SHP77 (cell line): Measurements from ENCODE around the gene CYREN.
A peak's percentile ranks its signal among the peaks of the same experiment; 100 is the strongest.
"Not testable (repeated sequence)": the region's sequence is repeated elsewhere in the genome, so short reads cannot be mapped to it uniquely, and the experiment has no call there.

ENCODE experiments used
- DNase-seq, 2 experiments: peaks; one replicate each; lab custom pipeline; 2025; lab: John Stamatoyannopoulos, UW

Gene CYREN

DNA sequence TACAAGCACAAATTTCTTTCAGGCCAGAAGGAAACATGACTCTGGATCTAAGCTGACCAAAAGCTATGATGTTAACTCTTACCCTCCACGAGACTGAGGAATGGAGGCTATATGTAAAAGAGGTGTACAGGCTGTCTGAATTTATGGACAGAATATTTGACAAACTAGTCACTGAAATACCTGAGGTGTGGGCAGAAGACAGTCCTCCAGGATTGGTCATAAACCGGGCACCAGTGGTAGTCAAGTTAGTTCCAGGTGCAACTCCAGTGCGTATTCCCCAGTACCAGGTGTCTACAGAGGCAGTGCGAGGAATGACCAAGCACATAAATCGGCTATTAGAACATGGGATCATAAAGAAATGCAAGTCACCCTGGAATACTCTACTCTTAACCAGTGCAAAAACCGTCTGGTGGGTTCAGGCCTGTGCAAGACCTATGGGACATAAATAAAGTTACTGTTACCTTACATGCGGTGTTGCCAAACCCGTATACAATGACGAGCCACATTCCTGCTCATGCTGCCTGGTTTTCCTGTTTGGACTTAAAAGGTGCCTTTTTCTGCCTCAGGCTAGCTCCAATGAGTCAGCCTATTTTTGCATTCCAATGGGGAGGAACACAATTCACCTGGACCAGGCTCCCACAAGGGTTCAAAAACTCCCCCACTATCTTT, 6.7 kb upstream of the CYREN start:
- no peak for DNase-seq

DNA sequence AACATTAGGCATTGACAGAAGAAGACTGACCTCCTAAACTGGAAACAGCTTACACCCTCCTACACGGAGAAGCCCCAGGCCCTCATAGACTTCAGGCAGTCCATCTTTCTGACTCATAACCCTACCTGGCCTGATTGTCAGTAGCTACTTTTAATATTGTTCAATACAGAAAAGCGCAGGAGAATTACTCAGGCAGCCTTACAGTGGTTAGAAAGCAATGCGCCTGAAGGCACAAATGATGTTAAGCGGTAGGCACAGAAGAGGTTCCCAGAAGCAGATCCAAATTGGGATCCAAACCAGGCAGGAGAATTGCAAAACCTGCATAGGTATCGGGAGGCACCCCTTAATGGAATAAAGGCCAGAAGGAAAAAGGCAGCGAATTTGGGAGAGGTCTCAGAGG, 5.4 kb upstream of the CYREN start:
- DNase-seq: no peak

DNA sequence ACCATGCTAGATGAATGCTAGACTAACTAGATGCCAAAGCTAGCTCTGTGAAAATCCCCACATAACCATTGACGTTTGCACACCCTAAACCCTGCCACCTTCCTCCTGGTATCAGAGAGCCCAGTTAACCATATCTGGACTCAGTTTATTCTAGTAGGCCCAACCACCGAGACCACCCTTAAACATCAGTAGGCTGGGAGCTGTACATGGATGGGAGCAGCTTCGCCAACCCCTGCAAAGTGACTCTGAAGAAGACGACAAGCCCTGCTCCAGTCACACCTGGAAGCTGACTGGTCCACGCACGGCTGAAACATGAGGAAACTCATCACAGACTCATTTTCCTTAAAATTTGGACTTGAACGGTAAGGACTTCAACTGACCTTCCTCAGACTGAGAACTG, 4.4 kb upstream of the CYREN start:
- no peak for DNase-seq

DNA sequence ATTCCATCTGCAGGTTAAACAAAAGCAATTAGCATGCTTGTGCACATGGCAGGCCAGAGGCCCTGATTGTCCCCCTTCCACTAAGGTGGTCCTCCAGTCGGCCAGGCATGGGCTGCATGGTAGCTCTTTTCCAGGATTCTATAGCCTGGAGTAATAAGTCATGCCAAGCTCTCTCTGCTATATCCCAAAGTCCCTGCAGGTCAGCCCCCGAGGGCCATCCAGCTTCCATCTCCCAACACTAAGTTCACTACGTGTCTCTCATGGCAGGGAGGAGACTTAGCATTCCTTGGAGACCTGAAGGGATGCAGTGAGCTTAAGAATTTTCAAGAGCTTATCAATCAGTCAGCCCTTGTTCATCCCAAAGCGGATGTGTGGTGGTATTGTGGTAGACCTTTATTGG, 3.4 kb upstream of the CYREN start:
- DNase-seq: not testable (repeated sequence)

DNA sequence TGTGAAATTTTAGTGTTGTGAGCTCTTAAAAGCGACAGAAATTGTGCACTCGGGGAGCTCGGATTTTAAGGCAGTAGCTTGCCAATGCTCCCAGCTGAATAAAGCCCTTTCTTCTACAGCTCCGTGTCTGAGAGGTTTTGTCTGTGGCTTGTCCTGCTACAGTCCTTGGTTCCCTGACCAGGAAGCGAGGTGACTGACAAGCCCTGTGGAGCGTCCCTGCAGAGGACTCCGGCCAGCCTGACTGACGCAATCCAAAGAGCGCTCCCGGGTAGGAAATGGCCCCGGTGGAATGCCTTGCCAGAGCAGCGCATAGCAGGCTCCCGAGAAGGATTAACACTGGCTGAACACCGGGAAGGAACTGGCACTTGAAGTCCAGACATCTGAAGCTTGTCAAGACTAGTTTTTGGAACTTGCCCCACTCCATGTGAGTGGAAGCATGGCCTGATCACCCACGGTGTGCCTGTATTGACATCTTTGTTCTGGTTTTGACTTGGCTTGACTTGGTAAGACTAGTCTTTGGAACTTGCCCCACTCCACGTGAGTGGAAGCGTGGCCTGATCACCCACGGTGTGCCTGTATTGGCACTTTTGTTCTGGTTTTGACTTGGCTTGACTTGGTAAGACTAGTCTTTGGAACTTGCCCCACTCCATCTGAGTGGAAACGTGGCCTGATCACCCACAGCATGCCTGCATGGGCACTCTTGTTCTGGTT, 1.2 kb upstream of the CYREN start:
- not testable (repeated sequence) for DNase-seq

DNA sequence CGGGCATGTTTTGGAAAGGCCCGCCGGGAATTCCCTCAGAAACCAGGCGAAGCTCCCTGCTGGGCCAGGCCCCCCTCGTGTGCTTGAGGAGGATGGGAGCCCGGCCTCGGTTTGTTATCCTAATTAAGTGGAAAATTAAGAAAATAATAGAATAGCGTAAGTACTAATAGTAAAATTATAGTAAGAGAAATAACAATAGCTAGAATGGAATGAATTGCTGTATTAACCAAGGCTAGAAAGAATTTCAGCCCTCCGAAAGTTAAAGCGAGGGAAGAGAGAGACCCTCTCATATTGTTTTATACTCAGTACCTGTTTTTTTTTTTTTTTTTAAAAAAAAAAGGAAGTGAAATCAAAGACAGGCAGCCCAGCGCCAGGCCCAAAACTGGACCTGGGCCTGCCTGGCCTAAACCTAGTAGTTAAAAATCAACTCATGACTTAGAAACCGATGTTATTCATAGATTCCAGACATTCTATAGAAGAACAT, 533 bp upstream of the CYREN start:
- DNase-seq: not testable (repeated sequence)

DNA sequence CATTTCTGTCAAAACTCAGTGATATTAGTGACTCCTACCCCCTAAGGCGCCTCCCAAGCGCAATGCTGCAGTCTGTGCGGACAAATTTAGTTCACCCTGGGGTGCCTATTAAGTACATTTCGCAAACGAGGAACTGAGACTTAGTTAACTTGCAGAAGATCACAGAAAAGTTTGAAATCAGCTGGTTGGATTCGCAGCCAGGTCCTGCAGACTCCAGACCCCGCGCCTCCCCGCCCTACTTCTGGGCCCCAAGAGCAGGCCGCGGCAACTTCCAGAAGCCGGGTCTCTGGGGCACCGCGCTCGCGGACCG, 588 bp downstream of the CYREN start:
- peak in 1 of 2 experiments; percentile 21 for DNase-seq

DNA sequence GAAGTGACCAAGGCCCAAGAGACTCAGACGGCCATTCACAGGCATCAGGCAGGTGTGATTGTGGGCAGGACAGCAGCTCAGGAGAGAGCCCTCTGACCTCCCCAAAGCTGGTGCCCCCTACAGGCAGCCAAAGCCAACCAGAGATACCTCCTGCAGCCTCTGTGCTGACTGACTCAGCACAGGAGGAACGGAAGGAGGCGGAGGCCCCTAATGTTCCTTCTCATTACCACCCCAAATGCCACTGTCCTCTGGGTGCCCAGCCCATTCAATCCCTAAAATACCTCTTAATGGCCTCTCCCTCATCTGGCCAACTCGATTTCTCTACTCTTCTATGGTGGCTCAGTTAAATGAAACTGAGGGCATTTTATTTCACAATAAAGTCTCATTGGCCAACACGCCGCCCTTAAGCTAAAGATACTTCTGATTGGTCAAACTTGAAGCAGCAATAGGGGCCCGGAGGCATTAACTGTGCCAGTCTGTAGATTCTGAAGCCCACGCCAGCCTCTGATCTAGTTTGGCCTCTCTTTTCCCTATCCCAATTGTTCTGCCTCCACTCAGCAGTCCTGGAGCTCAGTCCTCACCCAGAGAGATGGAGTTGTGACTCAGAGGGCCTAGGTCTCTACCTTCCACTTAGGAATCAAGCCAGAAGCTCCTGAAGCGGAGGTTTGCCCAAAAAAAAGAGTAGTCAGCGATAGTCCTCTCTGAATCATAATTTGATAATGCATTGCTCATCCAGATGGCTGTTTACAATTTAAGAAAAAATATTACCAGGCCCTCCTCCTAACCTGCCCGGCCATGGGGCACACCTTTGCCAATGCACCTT, 1.2 kb downstream of the CYREN start:
- DNase-seq: peak; percentile 24 to 42

DNA sequence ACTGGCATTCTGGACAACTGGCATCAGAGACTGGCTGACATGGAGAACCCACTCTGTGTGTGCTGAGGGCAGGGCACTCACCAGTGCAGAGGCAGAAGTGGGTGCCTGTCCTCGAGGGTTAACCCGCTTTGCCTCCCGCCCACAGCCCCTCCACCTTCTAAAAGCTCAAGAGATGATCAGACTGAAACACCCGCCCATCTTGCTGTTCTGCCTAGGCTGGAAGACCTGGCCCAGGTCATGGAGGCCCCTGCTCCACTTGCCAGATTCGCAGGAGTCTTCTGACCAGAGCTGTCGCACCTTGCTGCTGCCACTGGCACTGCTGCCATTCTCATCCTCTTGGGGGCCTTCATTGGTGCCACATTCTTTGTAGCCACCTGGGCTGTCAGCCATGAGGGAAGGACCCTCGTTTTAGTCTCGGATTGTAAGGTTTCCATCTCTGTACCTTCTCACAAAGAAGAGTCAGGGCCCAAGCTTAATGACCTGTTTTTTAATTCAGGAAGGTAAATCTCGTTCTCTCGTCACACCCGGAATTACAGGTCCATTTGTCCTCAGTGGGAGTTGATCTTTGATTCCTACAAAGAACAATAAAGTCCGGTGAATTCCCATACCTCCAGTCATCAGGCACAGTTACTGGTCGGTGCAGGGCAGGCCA, 1.9 kb downstream of the CYREN start:
- no peak for DNase-seq

DNA sequence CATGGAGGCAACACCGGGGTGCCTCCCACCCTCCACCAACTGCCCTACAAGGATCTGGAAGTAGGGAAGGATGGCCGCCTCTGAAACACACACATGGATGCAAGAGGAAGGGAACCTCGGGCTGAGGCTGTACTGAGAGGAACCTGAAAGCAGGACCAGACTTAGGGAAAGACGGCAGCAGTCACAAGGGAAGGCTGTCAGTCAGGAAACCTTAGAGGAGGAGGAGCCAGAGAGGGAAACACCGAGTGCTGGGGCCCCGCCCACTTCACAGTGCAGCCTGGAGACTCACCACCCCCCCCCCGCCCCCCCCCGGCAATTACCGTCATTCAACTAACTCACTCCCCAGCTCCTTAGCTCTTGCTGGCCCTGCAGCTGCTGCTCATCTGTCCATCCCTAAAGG, 2.5 kb downstream of the CYREN start:
- DNase-seq: no peak

DNA sequence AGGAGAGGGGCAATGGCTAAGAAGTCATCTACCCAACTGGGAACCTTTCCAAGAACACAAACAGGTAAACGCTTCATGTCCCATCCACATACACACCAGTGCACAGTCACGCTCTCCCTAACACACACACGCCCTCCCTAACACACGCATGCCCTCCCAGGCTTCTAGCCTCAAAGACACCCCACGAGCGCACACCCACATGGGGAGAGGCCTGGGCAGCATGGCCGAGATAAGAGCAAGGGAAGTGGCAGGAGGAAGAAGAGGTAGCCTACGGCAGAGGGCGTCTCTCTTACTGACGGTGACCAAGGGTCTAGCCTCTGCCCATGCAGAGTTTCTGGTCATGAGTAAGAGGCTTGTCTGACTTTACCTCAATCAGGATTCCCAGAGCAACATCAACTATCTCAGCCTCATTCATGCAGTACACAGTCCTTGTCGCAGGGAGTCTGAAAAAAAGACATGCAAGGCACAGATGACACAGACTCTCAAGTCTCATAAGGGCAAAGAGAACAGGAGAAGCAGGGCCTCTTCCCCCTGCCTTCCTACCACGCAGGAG, 3.1 kb downstream of the CYREN start:
- DNase-seq: no peak

DNA sequence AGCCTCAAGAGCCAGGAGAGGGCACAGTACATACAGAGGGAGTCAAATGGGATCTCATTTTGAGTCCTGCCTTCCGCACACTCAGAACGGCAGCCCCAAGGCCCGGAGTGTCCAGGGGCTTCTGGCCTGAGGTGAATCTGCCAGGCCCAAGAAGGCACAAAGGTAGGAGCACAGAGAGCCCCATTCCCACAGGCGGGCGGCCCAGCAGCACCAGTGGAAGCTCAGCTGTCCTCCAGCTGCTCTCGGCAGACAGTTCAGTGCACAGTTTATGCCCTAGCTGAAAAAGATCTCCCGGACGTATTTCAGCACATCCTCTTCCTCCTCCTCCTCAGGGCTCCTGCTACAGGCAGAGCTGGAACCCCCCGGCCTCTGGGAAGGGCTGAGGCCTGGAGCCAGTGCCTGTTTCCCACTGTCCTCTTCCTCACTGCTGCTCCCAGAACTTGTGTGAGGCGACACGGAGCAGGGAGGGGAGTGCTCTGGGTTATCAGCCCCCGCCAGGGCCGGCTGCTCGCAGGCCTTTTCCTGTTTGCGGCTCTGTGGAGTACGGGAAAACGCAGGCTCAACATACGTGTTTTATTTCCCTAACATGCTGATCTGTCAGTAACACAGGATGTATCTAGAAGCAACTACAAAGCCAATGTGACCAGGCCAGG, 4.0 kb downstream of the CYREN start:
- no peak for DNase-seq

DNA sequence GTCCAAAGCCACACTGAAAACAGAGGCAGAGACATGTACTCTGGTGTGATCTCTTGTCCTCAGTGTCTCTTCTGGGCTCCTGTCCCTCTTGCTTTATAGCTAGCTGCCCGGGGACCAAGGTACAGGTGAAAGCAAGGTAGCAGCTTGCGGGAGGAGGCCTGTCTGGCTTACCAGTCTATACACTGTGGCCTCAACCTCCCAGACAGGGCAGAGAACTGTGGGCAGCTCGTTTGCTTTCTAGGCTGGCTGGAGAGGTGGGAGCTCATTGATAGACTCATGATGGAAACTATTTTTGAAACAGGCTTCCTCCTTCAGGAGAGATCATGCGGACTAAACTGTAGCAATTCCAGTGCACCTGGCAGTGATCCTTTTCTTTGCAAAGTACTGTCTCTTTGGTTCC, 4.6 kb downstream of the CYREN start:
- DNase-seq: no peak

DNA sequence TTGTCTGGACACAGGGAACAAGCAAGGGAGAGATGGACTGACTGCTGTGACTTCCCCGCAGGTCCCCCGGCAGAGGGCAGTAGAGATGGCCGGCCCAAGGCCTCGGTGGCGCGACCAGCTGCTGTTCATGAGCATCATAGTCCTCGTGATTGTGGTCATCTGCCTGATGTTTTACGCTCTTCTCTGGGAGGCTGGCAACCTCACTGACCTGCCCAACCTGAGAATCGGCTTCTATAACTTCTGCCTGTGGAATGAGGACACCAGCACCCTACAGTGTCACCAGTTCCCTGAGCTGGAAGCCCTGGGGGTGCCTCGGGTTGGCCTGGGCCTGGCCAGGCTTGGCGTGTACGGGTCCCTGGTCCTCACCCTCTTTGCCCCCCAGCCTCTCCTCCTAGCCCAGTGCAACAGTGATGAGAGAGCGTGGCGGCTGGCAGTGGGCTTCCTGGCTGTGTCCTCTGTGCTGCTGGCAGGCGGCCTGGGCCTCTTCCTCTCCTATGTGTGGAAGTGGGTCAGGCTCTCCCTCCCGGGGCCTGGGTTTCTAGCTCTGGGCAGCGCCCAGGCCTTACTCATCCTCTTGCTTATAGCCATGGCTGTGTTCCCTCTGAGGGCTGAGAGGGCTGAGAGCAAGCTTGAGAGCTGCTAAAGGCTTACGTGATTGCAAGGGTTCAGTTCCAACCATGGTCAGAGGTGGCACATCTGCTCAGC, 6.0 kb downstream of the CYREN start:
- no peak for DNase-seq

DNA sequence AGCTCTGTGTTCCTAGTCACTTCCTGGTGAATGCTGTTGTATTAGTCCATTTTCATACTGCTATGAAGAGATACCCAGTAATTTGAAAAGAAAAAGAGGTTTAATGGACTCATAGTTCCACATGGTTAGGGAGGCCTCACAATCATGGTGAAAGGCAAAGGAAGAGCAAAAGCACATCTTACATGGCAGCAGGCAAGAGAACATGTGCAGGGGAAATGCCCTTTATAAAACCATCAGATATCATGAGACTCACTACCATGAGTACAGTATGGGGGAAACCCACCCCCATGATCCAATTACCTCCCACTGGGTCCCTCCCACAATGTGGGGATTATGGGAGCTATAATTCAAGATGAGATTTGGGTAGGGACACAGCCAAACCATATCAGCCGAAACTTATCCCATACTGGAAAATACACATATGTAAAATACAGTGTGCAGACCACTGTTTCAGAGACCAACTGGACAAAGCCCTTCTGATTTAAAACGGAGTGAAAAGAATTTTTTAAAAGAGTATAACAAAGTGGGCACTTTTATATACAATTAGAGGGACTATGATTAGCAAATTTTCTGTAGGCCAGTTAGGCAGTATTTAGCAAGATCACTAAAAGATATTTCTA, 8.0 kb downstream of the CYREN start:
- no peak for DNase-seq

DNA sequence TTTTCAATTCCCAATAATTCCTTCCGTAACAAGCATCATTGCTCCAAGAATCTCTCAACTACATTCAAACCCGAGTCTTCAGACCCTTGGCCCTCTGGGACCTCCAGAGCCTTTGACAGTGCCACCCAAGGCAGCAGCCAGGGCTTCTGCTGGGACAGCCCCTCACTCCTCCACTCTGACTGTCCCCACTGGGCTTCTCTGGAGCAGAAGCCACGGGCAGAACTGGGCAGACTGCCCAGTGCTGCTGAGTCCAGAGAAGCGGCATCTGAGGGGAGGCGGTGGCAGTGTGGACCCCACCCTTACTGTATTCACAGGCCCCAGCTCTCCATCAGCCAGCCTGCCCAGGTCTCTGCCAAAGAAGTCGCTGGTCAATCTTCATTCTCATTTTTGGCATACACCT, 8.8 kb downstream of the CYREN start:
- no peak for DNase-seq

DNA sequence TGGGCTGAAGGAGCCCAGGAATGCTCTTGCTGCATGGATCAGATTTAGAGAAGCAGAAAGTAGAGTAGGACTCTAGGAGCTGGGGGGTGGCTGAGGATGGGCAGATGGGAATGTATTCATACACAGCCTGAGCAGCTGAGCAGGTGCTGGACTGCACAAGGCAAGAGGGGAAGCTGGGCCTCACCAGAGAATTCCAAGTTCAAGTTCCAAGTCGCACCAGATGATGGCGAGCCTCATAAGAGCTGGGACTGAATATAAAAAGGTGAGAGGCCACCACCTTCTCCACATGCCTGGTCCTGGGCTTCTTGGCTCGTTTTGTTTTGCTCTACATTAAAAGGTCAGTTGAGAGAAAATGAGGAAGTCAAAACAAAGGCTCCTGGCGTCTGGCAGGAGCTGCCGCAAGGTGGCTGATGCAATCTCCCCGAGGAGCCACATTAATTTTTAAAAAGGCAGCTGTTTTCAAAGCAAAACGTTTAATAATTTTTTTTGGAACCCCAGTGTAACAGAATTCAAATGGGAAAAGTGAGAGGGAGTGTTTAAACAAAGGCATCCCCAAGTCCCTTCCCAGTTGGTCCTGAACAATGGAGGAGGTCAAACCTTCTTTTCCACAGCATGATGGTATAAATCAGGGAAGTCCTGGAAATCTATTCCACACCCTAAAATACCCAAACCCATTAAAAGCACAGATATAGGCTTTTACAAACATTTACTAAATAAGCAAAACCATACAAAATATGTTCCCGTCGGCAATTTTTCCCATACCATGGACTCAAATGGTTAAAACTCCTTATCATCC, 9.5 kb downstream of the CYREN start:
- DNase-seq: no peak

DNA sequence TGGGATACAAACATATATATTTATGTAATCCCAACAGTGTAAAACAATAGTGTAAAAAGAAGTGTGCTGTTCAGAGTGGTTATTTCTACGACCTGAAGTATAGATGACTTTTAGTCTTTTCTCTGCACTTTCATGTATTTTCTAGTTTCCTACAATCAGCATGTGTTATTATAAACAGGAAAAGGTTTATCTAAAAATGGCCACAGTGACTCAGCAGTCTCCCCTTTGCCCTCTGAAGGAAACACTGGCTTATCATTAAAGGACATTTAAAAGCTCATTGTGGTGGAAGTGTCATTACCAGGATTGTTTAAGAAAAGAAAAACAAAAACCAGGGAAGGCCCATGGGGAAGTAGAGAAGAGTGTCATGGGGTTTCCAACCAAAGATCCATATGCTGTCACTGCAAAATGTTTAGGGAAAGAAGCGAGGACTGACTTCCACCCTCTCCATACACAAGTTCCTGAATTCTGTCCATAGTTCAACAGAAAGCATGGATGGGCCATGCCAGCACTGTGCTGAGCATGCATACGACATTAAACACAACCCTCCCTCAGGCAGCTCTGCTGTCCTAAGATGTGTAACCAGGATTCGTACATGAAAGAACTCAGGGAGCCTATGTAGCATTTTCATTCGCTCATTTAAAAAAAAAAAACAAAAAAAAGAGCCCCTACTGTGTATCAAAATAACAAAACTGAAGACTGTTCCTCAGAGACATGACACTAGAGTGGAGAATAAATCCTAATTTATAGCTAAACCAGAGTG, 10.2 kb downstream of the CYREN start:
- no peak for DNase-seq
